AG04450 (cell line): Measurements from ENCODE around the gene FUOM. TPM values are rescaled to one million over a fixed set of nuclear protein-coding genes. Genes with fewer than 3 reads are reported as not detected.
"Not testable (repeated sequence)": the region's sequence is repeated elsewhere in the genome, so short reads cannot be mapped to it uniquely, and the experiment has no call there.

ENCODE experiments used
- CTCF ChIA-PET: fragments of 300-600, 350-600 bp; formaldehyde crosslinking; extraction: SDS; loops from one replicate; lab custom pipeline; 2022; ENCODE audit warnings: antibody characterized with exemption, inconsistent platforms; lab: Charles Lee
- POLR2A ChIA-PET: fragments of 350-600 bp; formaldehyde crosslinking; extraction: SDS; loops from one replicate; lab custom pipeline; 2021; ENCODE audit warnings: antibody characterized with exemption, inconsistent platforms; lab: Yijun Ruan, JAX
- DNase-seq: peaks from one replicate; pipeline ENCODE4 v3.0.0-alpha.2; 2011; ENCODE audit warnings: low read depth, low spot score
- H3K27ac ChIP-seq: one replicate; pipeline ENCODE4 v1.5.1; 2012; ENCODE audit warnings: low read depth, low read length, control low read depth
- H3K27me3 ChIP-seq: one replicate; pipeline ENCODE4 v1.6.0; 2012; ENCODE audit warnings: low read length; ENCODE audit not compliant: control insufficient read depth, insufficient read depth
- H3K4me3 ChIP-seq: 2 replicates; pipeline ENCODE4 v1.5.1; 2011; ENCODE audit warnings: mild to moderate bottlenecking, low read depth, low read length, control low read depth
- H3K9me3 ChIP-seq: 2 replicates; pipeline ENCODE4 v1.5.1; 2012; ENCODE audit warnings: low read length; ENCODE audit not compliant: control insufficient read depth, insufficient read depth
- polyA plus RNA-seq: library from polyadenylated mRNA; depleted of rRNA; stranded (reverse); fragments of >200 nt; gene quantifications from 2 replicates; pipeline ENCODE4 v1.2.3, GENCODE V29; 2011
- TF ChIP-seq, protein P1 (sequence below): IDR thresholded peaks from 2 replicates; pipeline ENCODE4 v1.5.1; 2011; ENCODE audit warnings: low read depth, low read length, control low read depth, inconsistent platforms

FUOM gene
- polyA plus RNA-seq, 1 experiment = 17.8 TPM

DNA sequence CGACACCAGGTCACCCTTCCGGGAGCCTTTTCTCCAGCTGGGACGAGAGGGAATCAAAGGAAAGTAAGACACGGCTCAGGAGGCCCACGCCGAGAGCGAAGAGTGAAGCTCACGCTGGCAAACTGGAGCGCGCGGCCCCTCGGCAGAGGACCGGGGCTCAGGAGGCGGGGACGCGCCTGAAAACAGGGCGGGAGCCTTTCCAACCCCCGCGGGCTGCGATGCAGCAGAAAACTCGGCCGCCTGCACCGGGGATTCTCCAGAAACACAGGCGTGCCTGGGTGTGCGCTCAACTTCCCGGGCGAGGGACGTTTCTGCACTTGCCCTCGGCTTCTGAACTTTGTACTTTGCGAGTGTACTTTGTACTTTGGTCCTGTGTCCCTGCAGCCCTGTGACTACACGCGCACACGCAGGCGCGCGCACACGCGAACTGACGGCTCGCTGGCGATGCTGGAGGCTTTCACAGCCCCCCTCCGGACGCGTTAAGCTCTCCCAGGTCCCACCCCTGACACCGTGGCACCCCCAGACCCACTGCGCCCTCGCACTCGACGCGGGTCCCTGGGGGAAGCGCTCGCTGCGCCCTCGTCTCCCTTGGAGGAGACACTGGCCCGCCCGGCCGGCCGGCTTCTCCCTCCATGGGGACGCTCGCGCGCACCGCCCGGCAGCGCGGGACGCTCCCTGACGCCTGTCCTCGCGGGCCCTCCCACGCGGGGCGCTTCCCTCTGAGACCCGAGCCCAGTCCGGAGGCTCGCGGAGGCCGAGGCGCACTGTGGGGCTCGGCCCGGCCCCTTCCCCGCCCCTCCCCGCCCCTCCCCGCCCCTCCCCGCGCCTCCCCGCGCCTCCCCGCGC is 20.7 kb upstream of the FUOM start:
- peak overlapping the region; percentile 79 for H3K4me3 ChIP-seq
- H3K27ac ChIP-seq = peak overlapping the region; percentile 11
- no peak for DNase-seq
- H3K9me3 ChIP-seq = no peaks in the 10 kb centered on the region; the same call in 1 of the 2 replicates
- TF ChIP-seq, protein P1, sequence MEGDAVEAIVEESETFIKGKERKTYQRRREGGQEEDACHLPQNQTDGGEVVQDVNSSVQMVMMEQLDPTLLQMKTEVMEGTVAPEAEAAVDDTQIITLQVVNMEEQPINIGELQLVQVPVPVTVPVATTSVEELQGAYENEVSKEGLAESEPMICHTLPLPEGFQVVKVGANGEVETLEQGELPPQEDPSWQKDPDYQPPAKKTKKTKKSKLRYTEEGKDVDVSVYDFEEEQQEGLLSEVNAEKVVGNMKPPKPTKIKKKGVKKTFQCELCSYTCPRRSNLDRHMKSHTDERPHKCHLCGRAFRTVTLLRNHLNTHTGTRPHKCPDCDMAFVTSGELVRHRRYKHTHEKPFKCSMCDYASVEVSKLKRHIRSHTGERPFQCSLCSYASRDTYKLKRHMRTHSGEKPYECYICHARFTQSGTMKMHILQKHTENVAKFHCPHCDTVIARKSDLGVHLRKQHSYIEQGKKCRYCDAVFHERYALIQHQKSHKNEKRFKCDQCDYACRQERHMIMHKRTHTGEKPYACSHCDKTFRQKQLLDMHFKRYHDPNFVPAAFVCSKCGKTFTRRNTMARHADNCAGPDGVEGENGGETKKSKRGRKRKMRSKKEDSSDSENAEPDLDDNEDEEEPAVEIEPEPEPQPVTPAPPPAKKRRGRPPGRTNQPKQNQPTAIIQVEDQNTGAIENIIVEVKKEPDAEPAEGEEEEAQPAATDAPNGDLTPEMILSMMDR = no peak
- CTCF ChIA-PET = interaction anchor here (4.9 kb wide), 1 partner anchor 49 kb away, joined by 26 read pairs; no protein-coding TSS in a partner anchor
- POLR2A ChIA-PET = interaction anchor here (0.6 to 1.7 kb wide), 5 partner anchors 13 to 100 kb away, joined by 3 to 4 read pairs (median 3); no protein-coding TSS in a partner anchor
- no peaks in the 10 kb centered on the region for H3K27me3 ChIP-seq

DNA sequence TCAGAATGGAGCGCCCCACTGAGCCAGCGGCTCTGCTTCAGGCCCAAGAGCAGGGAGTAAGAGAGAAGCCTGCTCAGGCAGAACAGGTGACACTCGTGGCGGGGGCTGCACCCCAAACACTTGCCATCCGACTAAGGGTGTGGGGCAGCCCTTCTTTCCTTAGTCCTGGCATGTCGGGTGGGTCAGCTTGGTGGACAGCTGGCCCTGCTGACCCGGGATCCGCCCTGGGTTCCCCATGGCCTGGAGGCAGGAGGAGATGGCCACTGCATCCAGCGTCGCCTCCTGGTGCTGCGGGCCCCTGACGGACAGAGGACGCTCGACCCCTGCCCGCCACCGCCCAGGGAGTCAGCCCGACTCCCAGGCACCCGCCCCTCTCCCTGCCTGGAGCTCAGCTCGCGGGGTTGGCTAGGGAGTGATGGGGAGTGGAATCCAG is 20.0 kb upstream of the FUOM start:
- Histone ChIP-seq H3K27ac (peak overlapping the region; percentile 11), H3K27me3 (no peaks in the 10 kb centered on the region), H3K9me3 (no peaks in the 10 kb centered on the region; the same call in 1 of the 2 replicates), H3K4me3 (peak overlapping the region; percentile 79)
- POLR2A ChIA-PET = interaction anchor here (0.6 to 1.7 kb wide), 3 partner anchors 13 to 48 kb away, joined by 3 to 4 read pairs (median 3); no protein-coding TSS in a partner anchor
- no peak for DNase-seq
- TF ChIP-seq, protein P1 = no peak
- CTCF ChIA-PET = interaction anchor here (4.9 kb wide), 1 partner anchor 48 kb away, joined by 26 read pairs; no protein-coding TSS in a partner anchor

DNA sequence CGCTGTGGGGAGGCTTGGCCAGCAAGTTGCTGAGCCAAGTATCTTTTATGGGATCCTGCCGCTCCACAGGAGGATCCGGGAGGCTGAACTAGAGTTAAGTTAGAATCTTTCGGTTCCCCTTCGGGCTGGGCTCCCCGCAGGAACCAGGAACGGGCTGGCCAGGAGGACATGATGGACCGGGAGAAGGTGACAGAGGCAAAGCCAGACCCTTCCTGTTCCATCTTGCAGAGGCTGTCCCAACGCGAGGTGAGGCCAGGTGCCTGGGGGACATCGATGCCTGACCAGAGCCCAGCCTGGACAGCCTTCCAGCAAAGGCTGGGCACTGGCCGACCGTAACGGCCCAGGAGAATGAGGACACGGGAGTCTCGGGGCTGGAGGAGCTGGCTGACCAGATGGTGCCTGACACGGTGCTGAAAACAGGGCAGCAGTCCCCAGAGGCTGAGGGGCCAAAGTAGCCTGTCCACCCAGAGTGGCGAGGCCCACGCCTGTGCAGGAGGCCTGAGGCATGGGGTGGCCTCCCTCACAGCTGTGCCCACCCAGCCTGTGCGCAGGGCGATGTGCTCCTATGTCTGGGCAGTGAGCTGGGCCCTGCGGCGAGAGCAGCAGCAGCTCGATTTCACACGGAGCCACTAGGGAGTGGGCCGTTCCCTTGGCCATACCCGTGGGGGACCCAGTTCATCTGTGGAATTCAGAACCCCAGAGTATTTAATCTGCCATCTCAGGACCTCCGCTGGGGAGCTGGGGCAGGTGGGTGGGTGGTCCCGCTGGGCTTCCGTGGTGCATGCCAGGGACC is 19.4 kb upstream of the FUOM start:
- Histone ChIP-seq H3K9me3 (no peaks in the 10 kb centered on the region; the same call in 1 of the 2 replicates), H3K27me3 (no peaks in the 10 kb centered on the region), H3K4me3 (no peak overlapping the region), H3K27ac (peak overlapping the region; percentile 11)
- DNase-seq = no peak
- TF ChIP-seq, protein P1 = no peak
- POLR2A ChIA-PET = no interaction called here
- CTCF ChIA-PET = interaction anchor here (4.9 kb wide), 1 partner anchor 48 kb away, joined by 26 read pairs; no protein-coding TSS in a partner anchor

DNA sequence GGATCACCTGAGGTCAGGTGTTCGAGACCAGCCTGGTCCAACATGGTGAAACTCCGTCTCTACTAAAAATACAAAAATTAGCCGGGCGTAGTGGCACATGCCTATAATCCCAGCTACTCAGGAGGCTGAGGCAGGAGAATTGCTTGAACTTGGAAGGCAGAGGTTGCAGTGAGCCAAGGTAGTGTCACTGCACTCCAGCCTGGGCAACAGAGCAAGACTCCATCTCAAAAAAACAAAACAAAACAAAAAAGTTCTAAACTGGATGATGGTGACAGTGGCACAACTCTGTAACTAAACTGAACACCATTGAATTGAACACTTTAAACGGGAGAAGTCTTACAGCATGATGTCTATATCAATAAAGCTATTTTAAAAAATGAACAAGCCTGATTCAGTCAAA is 18.4 kb upstream of the FUOM start:
- H3K27ac ChIP-seq, H3K27me3 ChIP-seq, H3K4me3 ChIP-seq, H3K9me3 ChIP-seq, DNase-seq, POLR2A ChIA-PET: not testable (repeated sequence)
- CTCF ChIA-PET = interaction anchor here (4.9 kb wide), 1 partner anchor 47 kb away, joined by 26 read pairs; no protein-coding TSS in a partner anchor
